Measurements from ENCODE around the gene KLF7. TPM values are rescaled to one million over a fixed set of nuclear protein-coding genes. Genes with fewer than 3 reads are reported as not detected.

KLF7 gene
- total RNA-seq, 4 donors from 2014 or later = 23.0 to 76.3 (median 32.4) TPM

DNA sequence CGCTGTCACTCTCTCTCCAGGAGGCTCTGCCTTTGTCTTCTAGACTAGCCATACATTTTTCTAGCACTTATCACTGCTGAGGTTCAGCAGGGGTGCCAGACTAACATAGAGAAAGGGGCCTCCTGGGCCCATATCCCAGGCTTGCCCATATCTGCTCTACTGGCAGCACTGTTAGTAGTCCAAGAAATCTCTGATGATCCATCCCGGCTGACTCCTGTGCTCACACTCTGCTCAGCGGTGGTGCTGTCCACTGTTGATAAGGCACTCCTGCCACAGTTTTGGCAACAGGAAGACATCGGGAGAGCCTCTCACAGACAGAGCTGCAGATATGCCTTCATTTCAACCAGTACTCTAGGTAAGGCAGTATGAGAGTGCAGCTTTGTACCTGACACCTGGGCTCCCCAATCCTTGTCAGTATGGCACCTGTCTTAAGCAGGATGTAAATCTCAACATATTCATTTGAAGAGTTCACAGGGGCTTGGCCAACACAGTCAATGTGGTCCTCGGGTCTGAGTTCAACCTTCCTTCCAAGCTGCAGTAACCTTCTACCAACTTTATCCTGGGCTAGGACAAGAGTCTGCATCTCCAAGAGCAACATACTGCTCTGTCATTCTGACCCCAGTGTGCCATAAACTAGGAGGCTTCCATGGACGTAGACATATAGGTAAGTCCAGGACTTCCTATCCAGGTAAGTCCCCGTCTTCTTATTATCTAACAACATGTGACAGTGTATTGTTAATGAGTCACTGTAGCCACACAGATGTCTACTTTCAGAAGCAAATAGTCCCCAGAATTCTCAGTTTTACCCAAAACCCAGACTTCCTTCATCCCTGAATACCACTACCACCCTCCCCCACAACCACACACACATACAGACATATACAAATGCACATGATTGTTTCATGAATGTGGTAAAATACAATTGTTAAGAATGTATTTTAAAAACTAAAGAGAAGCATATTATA, 16.2 kb downstream of the KLF7 start:
- TF ChIP-seq, protein P1, sequence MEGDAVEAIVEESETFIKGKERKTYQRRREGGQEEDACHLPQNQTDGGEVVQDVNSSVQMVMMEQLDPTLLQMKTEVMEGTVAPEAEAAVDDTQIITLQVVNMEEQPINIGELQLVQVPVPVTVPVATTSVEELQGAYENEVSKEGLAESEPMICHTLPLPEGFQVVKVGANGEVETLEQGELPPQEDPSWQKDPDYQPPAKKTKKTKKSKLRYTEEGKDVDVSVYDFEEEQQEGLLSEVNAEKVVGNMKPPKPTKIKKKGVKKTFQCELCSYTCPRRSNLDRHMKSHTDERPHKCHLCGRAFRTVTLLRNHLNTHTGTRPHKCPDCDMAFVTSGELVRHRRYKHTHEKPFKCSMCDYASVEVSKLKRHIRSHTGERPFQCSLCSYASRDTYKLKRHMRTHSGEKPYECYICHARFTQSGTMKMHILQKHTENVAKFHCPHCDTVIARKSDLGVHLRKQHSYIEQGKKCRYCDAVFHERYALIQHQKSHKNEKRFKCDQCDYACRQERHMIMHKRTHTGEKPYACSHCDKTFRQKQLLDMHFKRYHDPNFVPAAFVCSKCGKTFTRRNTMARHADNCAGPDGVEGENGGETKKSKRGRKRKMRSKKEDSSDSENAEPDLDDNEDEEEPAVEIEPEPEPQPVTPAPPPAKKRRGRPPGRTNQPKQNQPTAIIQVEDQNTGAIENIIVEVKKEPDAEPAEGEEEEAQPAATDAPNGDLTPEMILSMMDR (IDR thresholded peaks at IDR 0.05) = no peak
- ATAC-seq (ENCODE audit: low FRiP score) = peak; percentile 53
- DNase-seq (ENCODE audit: low spot score) = no peak

DNA sequence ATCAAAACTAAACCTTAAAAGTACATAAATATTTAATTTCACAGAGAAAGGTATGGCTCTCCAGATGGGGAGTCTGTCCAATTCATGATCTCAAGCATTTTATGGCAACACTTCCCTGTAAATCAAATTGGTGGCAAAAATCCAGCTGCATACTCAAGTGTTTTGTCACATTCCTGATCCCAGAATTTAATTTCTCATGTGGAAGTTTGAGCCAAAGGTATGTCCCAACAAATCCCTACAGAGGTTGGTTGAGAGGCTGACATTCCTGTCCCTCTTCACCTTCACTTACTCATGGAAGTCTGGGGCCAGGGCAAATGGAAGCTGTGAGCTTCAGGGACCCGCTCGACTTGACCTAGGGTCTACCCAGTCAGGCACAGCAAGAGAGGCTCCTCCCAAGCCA, 17.7 kb downstream of the KLF7 start:
- TF ChIP-seq, protein P1 (IDR thresholded peaks at IDR 0.05) = no peak
- peak; percentile 56 for ATAC-seq (ENCODE audit: low FRiP score)
- DNase-seq (ENCODE audit: low spot score) = no peak

DNA sequence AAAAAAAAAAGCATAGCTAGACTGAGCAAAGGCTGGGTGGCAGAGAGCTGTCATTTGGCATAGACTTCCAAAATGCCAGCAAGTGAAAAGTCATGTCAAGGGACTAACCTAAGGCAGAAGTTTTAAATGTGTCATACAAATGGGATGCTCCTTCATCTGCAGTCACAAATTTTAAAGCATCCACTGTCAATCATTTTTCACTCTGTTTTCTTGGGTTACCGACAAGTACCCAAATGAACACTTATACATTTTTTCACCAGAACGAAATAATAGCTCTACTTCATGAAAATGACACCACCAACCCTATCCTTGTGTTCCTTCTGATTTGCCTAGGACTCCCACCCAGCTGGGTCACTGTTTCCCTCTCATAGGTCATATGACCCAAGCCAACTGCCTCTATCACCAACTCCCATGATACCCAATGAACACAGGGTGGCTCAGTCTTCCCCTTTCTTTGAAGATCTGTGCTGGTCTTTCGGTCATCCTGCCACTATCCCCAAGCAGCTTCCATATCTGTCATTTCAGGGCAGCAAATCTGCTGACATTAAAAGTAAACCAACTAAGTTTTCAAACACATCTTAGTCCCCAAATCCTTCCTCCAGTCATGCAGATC, 21.5 kb downstream of the KLF7 start:
- ATAC-seq (ENCODE audit: low FRiP score) = no peak
- TF ChIP-seq, protein P1 (IDR thresholded peaks at IDR 0.05) = no peak

DNA sequence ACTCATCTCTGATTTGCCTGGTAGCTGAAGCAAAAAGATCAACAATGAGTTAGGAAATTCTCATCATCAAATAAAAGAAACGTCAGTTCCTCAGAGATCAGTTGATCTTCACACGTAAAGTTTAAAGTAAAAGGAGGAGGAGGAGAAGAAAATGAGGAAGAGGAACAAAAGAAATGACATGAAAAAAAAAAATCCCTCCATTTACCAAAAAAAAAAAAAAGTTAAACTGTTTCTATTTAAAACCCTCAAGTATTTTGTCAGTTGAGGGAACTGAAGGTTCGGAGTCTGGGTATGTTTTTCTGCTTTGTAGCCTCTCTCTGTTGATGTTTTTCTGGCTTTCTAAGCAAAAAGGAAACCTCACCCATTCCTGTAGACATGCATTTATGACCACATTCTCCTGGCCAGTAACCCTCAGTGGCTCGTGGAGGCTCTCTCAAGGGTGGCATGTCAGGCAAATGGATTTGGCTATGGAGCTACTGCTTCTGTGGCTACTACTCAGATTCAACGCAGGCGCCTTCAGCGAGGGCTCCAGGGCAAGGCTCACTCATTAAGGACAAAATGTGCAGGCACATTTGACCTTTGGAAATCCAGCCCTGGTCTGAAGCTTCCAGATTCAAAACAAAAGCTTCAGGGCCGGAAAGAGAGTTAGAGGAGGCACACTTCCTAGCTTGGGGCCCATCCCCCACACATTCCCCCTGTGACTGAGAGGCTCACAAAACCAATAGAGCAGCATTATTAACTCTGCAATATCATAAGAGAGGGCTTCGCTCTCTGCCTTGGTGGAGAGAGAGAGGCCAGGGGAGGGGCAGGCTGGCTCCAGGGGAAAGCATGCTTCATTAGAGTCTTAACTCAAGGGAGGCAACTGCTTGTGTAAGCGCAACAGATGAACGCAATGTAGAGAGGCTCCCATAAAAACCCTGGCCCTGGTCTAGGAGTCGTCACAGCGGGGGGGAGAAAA, 22.3 kb downstream of the KLF7 start:
- TF ChIP-seq, protein P1 (IDR thresholded peaks at IDR 0.05) = no peak
- ATAC-seq (ENCODE audit: low FRiP score) (peak; percentile 37), DNase-seq (ENCODE audit: low spot score) (no peak)

More for the DNA sequence above, 21.5 kb downstream of the KLF7 start:
- DNase-seq (ENCODE audit: low spot score) = no peak

DNA sequence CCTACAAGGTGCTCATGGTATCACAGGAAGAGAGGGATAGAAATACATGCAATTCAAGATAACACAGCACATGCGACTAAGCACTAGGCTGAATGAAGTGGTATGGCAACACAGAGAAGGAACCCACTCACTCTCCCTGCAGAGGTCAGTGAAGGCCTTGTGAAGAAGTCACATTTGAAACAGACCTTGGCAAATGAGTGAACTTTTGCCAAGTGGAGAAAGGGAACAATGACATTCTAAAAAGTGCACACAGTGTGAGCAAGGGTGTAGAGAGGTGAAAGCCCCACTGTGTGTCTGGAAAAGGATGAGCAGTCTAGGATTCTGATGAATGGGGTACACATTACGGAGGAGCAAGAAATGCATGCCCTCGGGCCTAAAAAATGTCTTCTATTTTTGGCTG, 23.3 kb downstream of the KLF7 start:
- DNase-seq (ENCODE audit: low spot score) (no peak), ATAC-seq (ENCODE audit: low FRiP score) (peak; percentile 21)
- TF ChIP-seq, protein P1 (IDR thresholded peaks at IDR 0.05) = no peak

DNA sequence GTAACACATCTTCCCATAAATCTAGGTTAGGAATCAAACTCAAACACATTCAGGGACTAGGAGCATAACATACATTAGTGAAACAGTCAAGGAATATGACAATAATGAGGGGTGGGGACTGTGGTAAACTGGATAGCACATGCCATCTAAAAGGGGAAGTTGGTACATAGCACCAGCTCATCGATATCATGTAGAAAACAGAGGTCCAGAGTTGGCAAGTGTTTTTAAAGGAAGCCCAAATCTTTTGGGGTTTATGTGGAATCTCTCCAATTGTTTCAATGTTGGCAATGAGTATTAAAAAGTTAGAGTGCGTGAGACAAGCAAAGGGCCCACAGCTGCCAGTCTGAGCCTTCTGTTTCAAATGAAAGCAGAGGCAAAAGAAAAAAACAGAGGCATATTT, 24.4 kb downstream of the KLF7 start:
- TF ChIP-seq, protein P1 (IDR thresholded peaks at IDR 0.05) = no peak
- ATAC-seq (ENCODE audit: low FRiP score) = no peak
- no peak for DNase-seq (ENCODE audit: low spot score)

Measured in omental fat pad (tissue), 4 donors.